ENCODE data around the gene SORD. TPM values are rescaled to one million over a fixed set of nuclear protein-coding genes. Genes with fewer than 3 reads are reported as not detected.
A peak's percentile ranks its signal among the peaks of the same experiment; 100 is the strongest.
"Not testable (repeated sequence)": the region's sequence is repeated elsewhere in the genome, so short reads cannot be mapped to it uniquely, and the experiment has no call there.

The SORD gene
- total RNA-seq, 4 donors from 2014 or later, result 3.3 to 6.6 (median 5.9) TPM

DNA sequence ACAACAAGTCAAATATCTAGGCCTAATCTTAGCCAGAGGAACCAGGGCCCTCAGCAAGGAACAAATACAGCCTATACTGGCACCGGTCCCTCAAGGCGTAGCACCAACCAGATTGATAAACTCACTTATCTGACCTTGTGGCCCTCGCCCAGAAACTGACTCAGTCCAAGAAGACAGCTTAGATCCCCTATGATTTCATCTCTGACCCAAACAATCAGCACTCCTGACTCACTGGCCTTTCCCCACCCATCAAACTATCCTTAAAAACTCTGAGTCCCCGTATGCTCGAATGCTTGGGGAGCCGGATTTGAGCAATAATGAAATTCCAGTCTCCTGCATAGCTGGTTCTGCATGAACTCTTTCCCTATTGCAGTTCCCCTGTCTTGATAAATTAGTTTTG lies 1.6 kb upstream of the SORD start:
- Histone ChIP-seq H3K4me3 (no peak overlapping the region), H3K9me3 (no peaks in the 10 kb centered on the region), H3K27ac (replicated peaks in 1 of 4) (no peak overlapping the region), H3K27me3 (peaks cover 0 to 15% (median 0%) of the 10 kb centered on the region in 4 donors), H3K4me1 (peaks cover 10 to 19% (median 18%) of the 10 kb centered on the region in 4 donors), H3K36me3 (no peaks in the 10 kb centered on the region)
- DNase-seq (ENCODE audit: extremely low spot score), result no peak
- intact Hi-C loops (cut with DNase I), result no loop called here
- 83% methylated on average over 5 of the region's 6 CpGs for WGBS
- TF ChIP-seq EP300 (IDR thresholded peaks at IDR 0.05) (no peak), CTCF (IDR thresholded peaks at IDR 0.05) (no peak), POLR2AphosphoS5 (IDR thresholded peaks at IDR 0.05) (no peak), POLR2A (IDR thresholded peaks at IDR 0.05; ENCODE audit: low read depth) (no peak)

DNA sequence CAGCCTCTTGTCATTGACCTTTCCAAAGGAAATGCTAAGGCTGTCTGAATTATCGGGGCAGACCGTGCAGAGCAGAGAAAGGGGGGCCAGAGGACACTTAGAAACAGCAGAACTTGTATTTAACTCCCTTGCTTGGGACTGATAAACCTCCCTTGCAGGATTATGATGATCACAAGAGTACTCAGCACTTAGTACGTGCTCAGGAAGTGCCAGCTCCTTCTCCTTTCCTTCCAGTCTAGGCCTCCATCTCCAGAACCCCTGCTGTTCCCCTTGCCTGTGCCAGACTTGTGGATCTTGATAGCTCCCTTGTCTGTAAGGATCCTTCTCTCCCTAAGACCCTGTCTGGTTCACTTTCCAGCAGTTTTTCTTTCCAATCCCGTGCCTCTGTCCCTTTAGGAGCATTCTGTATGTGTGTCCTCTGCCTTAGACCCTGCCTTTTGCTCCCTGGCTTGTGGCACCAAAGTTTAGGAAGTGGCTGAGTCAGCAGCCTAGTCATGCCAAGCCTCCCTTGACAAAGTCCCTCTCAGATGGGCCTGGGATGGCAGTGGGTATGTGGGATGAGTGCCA lies 747 bp downstream of the SORD start:
- peaks cover 10 to 19% (median 18%) of the 10 kb centered on the region in 4 donors for H3K4me1 ChIP-seq
- H3K4me3 ChIP-seq, result peak overlapping the region; percentile 61 to 77 (median 71)
- DNase-seq (ENCODE audit: extremely low spot score), result no peak
- H3K27me3 ChIP-seq, result peaks cover 0 to 15% (median 0%) of the 10 kb centered on the region in 4 donors
- TF ChIP-seq CTCF (IDR thresholded peaks at IDR 0.05), result no peak
- TF ChIP-seq POLR2AphosphoS5 (IDR thresholded peaks at IDR 0.05), result no peak
- no peak for TF ChIP-seq EP300 (IDR thresholded peaks at IDR 0.05)
- TF ChIP-seq POLR2A (IDR thresholded peaks at IDR 0.05; ENCODE audit: low read depth), result no peak
- WGBS, result 19% methylated on average over 4 of the region's 4 CpGs
- no peaks in the 10 kb centered on the region for H3K9me3 ChIP-seq
- peak overlapping the region; percentile 62 to 83 (median 72) for H3K27ac ChIP-seq (replicated peaks in 1 of 4)
- H3K36me3 ChIP-seq, result no peaks in the 10 kb centered on the region
- intact Hi-C loops (cut with DNase I), result no loop called here

- intact Hi-C loops (cut with DNase I), result loop anchor here (5.0 kb wide), 1 partner anchor 172 kb away; no protein-coding TSS in a partner anchor
- H3K4me3 ChIP-seq; H3K27ac ChIP-seq (replicated peaks in 1 of 4); DNase-seq (ENCODE audit: extremely low spot score); H3K9me3 ChIP-seq; H3K36me3 ChIP-seq: not testable (repeated sequence)
- WGBS, result 85% methylated on average over 2 of the region's 3 CpGs
- Histone ChIP-seq H3K27me3 (peaks cover 0 to 14% (median 0%) of the 10 kb centered on the region in 4 donors), H3K4me1 (peaks cover 10 to 19% (median 18%) of the 10 kb centered on the region in 4 donors)
Observed at GRCh38 chr15:45024649-45025048, 1.7 kb downstream of the SORD start.

DNA sequence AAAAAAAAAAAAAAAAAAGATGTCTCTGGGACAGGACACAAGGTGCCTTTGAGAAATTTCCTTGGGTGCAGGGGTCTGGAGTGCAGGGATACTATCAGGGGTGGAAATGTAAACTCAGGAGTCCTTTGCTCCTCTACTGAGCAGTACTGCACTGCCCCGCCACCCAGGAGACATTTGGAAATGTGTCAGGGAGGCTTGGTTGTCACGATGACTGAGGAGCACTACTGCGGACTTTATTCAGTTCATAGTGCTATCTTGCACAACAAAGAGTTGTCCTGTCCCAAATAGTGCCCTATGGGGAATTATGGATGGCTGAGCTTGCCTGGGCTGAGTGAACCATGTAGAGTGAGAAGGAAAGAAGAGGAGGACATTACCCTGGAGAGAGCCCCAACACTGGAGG lies 2.6 kb downstream of the SORD start:
- WGBS, result 88% methylated on average over 3 of the region's 3 CpGs
- H3K27ac ChIP-seq (replicated peaks in 1 of 4); H3K9me3 ChIP-seq; H3K27me3 ChIP-seq; H3K36me3 ChIP-seq; H3K4me3 ChIP-seq; DNase-seq (ENCODE audit: extremely low spot score): not testable (repeated sequence)
- intact Hi-C loops (cut with DNase I), result loop anchor here (5.0 kb wide), 1 partner anchor 173 kb away; no protein-coding TSS in a partner anchor
- H3K4me1 ChIP-seq, result peaks cover 10 to 19% (median 18%) of the 10 kb centered on the region in 4 donors

GRCh38 chr15:45026651-45027190 lies 3.7 kb downstream of the SORD start:
- TF ChIP-seq EP300 (IDR thresholded peaks at IDR 0.05) (no peak), POLR2AphosphoS5 (IDR thresholded peaks at IDR 0.05) (no peak), POLR2A (IDR thresholded peaks at IDR 0.05; ENCODE audit: low read depth) (no peak), CTCF (IDR thresholded peaks at IDR 0.05) (no peak)
- Histone ChIP-seq H3K27me3 (no peaks in the 10 kb centered on the region), H3K4me3 (no peak overlapping the region), H3K36me3 (peaks cover 0 to 7% (median 0%) of the 10 kb centered on the region in 4 donors), H3K4me1 (peaks cover 10 to 19% (median 18%) of the 10 kb centered on the region in 4 donors), H3K27ac (replicated peaks in 1 of 4) (no peak overlapping the region), H3K9me3 (no peaks in the 10 kb centered on the region)
- intact Hi-C loops (cut with DNase I), result loop anchor here (5.0 kb wide), 1 partner anchor 174 kb away; no protein-coding TSS in a partner anchor
- DNase-seq (ENCODE audit: extremely low spot score), result no peak
- 89% methylated on average over 5 of the region's 5 CpGs for WGBS

All from esophagus muscularis mucosa (tissue), 4 donors.